Ishikawa (cell line): ENCODE results near the gene NTS.

Experiments
- CEBPB ChIP-seq: IDR thresholded peaks from 2 replicates; pipeline ENCODE4 v1.6.1; 2012
- CREB1 ChIP-seq: IDR thresholded peaks from 2 replicates; pipeline ENCODE4 v1.6.1; 2012; ENCODE audit warnings: low read depth
- EGR1 ChIP-seq: IDR thresholded peaks from 2 replicates; pipeline ENCODE4 v1.6.1; 2012
- EP300 ChIP-seq: IDR thresholded peaks from 2 replicates; pipeline ENCODE4 v1.6.1; 2012; ENCODE audit warnings: borderline replicate concordance
- FOXM1 ChIP-seq: IDR thresholded peaks from 2 replicates; pipeline ENCODE4 v1.6.1; 2012; ENCODE audit warnings: low read depth, borderline replicate concordance
- NFIC ChIP-seq: IDR thresholded peaks from 2 replicates; pipeline ENCODE4 v1.6.1; 2012
- RAD21 ChIP-seq: IDR thresholded peaks from 2 replicates; pipeline ENCODE4 v1.6.1; 2012; ENCODE audit warnings: low read depth
- TAF1 ChIP-seq: IDR thresholded peaks from 2 replicates; pipeline ENCODE4 v1.6.1; 2012; ENCODE audit warnings: low read depth, mild to moderate bottlenecking
- TCF12 ChIP-seq: IDR thresholded peaks from 2 replicates; pipeline ENCODE4 v1.6.1; 2012; ENCODE audit warnings: low read depth
- TEAD4 ChIP-seq: IDR thresholded peaks from 2 replicates; pipeline ENCODE4 v1.6.1; 2012
- YY1 ChIP-seq: IDR thresholded peaks from 2 replicates; pipeline ENCODE4 v1.6.1; 2012; ENCODE audit warnings: low read depth
- ZBTB7A ChIP-seq: IDR thresholded peaks from 2 replicates; pipeline ENCODE4 v1.6.1; 2012; ENCODE audit warnings: low read depth
- TF ChIP-seq, protein P1 (sequence below): IDR thresholded peaks from 2 replicates; pipeline ENCODE4 v1.6.1; 2012
- TF ChIP-seq, protein P2 (sequence below): IDR thresholded peaks from 2 replicates; pipeline ENCODE4 v1.6.1; 2012
- TF ChIP-seq, protein P3 (sequence below): IDR thresholded peaks from 2 replicates; pipeline ENCODE4 v1.6.1; 2012; ENCODE audit warnings: low read depth, mild to moderate bottlenecking

The NTS gene, protein sequence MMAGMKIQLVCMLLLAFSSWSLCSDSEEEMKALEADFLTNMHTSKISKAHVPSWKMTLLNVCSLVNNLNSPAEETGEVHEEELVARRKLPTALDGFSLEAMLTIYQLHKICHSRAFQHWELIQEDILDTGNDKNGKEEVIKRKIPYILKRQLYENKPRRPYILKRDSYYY

DNA sequence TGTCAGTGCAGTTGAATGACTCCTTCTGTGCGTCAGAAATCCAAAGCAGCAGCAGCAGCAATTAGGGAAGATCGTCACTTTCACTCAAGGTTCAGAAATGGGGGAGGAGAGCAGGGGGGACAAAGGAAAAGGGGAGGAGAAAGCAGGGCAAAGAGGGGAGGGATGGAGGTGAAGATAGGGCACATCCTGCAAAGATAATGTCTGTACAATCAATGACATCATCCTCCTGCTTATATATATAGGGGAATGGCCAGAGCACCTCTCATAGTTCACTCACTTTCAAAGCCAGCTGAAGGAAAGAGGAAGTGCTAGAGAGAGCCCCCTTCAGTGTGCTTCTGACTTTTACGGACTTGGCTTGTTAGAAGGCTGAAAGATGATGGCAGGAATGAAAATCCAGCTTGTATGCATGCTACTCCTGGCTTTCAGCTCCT is at the start of gene NTS:
NTS (plus strand) TSS at position 265 of the 431 bp plus-strand sequence; CDS start at position 374, 109 bp downstream.
- TF ChIP-seq CEBPB, result no peak

DNA sequence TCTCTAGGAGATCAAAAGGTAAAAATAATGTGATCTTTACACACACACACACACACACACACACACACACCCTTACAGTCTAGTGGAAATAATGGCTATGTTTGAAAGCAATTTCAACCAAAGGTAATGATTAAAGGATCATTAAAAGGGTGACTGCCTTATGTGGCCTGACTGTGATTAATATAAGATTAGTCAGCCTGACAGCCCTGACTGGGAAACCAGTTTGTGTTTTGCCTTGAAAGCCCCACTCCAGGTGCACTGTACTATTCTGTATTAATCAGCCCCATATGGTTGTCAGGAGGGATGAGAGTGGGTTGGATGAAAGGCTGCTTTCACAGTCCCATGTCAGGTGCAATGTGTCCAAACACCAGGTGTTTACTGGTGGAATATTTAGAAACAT is 48.3 kb upstream of the NTS start:
- TF ChIP-seq RAD21 (no peak), CEBPB (no peak), TAF1 (no peak), YY1 (no peak)

- TF ChIP-seq YY1, result no peak
- no peak for TF ChIP-seq CREB1
- no peak for TF ChIP-seq FOXM1
- no peak for TF ChIP-seq TAF1
- TF ChIP-seq EP300, result no peak
- TF ChIP-seq TEAD4, result no peak
- TF ChIP-seq NFIC, result no peak
- TF ChIP-seq, protein P1, sequence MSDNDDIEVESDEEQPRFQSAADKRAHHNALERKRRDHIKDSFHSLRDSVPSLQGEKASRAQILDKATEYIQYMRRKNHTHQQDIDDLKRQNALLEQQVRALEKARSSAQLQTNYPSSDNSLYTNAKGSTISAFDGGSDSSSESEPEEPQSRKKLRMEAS, result no peak
- no peak for TF ChIP-seq RAD21
- TF ChIP-seq, protein P2, sequence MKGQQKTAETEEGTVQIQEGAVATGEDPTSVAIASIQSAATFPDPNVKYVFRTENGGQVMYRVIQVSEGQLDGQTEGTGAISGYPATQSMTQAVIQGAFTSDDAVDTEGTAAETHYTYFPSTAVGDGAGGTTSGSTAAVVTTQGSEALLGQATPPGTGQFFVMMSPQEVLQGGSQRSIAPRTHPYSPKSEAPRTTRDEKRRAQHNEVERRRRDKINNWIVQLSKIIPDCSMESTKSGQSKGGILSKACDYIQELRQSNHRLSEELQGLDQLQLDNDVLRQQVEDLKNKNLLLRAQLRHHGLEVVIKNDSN, result no peak
Observed at GRCh38 chr12:85828576-85828975, 45.5 kb upstream of the NTS start.

- TF ChIP-seq, protein P1, result no peak
- TF ChIP-seq EGR1, result no peak
- no peak for TF ChIP-seq FOXM1
- TF ChIP-seq TCF12, result no peak
- TF ChIP-seq CREB1, result no peak
- no peak for TF ChIP-seq TEAD4
- TF ChIP-seq TAF1, result no peak
- no peak for TF ChIP-seq NFIC
- no peak for TF ChIP-seq RAD21
- TF ChIP-seq, protein P3, sequence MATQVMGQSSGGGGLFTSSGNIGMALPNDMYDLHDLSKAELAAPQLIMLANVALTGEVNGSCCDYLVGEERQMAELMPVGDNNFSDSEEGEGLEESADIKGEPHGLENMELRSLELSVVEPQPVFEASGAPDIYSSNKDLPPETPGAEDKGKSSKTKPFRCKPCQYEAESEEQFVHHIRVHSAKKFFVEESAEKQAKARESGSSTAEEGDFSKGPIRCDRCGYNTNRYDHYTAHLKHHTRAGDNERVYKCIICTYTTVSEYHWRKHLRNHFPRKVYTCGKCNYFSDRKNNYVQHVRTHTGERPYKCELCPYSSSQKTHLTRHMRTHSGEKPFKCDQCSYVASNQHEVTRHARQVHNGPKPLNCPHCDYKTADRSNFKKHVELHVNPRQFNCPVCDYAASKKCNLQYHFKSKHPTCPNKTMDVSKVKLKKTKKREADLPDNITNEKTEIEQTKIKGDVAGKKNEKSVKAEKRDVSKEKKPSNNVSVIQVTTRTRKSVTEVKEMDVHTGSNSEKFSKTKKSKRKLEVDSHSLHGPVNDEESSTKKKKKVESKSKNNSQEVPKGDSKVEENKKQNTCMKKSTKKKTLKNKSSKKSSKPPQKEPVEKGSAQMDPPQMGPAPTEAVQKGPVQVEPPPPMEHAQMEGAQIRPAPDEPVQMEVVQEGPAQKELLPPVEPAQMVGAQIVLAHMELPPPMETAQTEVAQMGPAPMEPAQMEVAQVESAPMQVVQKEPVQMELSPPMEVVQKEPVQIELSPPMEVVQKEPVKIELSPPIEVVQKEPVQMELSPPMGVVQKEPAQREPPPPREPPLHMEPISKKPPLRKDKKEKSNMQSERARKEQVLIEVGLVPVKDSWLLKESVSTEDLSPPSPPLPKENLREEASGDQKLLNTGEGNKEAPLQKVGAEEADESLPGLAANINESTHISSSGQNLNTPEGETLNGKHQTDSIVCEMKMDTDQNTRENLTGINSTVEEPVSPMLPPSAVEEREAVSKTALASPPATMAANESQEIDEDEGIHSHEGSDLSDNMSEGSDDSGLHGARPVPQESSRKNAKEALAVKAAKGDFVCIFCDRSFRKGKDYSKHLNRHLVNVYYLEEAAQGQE, result no peak
- TF ChIP-seq, protein P2, result no peak
- no peak for TF ChIP-seq ZBTB7A
- no peak for TF ChIP-seq YY1
- TF ChIP-seq CEBPB, result no peak
- TF ChIP-seq EP300, result no peak
Observed at GRCh38 chr12:85829391-85829790, 44.7 kb upstream of the NTS start.

DNA sequence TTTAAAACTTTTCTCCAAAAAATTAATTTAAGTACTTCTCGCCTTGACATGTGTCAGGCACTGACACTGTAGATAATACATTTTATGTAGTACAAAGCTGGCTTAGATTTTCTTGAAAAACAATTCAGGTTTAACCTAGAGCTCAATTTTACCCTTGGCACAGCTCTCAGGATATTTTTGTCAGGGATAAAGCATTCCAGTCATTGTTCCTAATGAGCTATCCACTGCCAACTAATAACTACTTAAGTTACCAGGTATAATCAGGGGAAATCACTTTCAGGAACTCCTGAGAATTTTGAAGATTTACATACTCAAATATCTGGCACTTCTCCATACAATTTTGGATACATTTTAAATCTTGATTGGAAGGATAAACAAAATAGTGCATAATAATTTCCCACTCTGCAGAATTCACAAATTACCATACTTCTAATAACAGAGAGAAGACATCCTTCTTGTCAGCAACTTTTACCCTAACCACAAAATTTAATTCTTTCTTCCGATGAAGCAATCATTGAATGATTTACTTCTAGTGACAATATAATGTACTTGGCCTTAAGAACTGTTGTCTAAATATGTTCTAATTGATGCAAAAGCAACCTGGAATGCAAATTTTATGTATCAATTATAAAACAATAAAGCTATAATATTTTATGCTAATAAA is 42.6 kb upstream of the NTS start:
- peak; percentile 34; the same call in 1 of the 2 replicates for TF ChIP-seq TEAD4
- TF ChIP-seq CEBPB, result 0 out of 2 replicates have a peak, but pooled peaks have one; percentile 3
- no peak for TF ChIP-seq TCF12
- peak; percentile 60 for TF ChIP-seq NFIC

GRCh38 chr12:85833579-85833978 is 40.5 kb upstream of the NTS start:
- TF ChIP-seq, protein P3, result no peak
- TF ChIP-seq FOXM1 (no peak), CEBPB (no peak), TCF12 (no peak), YY1 (no peak), TEAD4 (no peak), ZBTB7A (no peak), TAF1 (no peak), EP300 (no peak), NFIC (no peak), RAD21 (no peak), EGR1 (no peak)
- TF ChIP-seq, protein P2, result no peak
- TF ChIP-seq, protein P1, result no peak
